B cell (primary cell): Measurements from ENCODE around the gene ATXN7L2. TPM values are rescaled to one million over a fixed set of nuclear protein-coding genes. Genes with fewer than 3 reads are reported as not detected.

ENCODE experiments used
- ATAC-seq: fragments of 200-7000 bp; cut with Tn5 transposase; one replicate; pipeline ENCODE4 v1.10.0; 2021; ENCODE audit warnings: low read depth, mild to moderate bottlenecking, moderate number of reproducible peaks, moderate library complexity
- CTCF ChIA-PET: fragments of 350-600 bp; sonication (Branson Sonifier 250); formaldehyde crosslinking; loops from one replicate; lab custom pipeline; 2021; ENCODE audit warnings: antibody characterized with exemption, inconsistent platforms; lab: Charles Lee
- POLR2A ChIA-PET: fragments of 350-600 bp; sonication (Branson Sonifier 250); formaldehyde crosslinking; loops from one replicate; lab custom pipeline; 2021; ENCODE audit warnings: antibody characterized with exemption; lab: Charles Lee
- DNase-seq: peaks from one replicate; pipeline ENCODE4 v3.0.0; 2013
- H2AFZ ChIP-seq: 2 replicates; pipeline ENCODE4 v1.6.1; 2012; ENCODE audit warnings: mild to moderate bottlenecking, low read depth, low read length; ENCODE audit not compliant: insufficient read depth, poor library complexity, severe bottlenecking
- H3K27ac ChIP-seq, 2 donors: 1 replicate in 1 of 2; 2 replicates in 1 of 2; pipeline ENCODE4 v1.5.1; 2012 to 2013; ENCODE audit warnings: low read length in 2 of 2, mild to moderate bottlenecking in 2 of 2, moderate library complexity in 1 of 2
- H3K27me3 ChIP-seq, 4 experiments: fragments of 200-600 bp in 1 of 4; sonication (generic) in 1 of 4; replicated peaks in 1 of 4; 1 replicate in 2 of 4; 2 replicates in 2 of 4; pipeline versions ENCODE4 v1.6.1 to v1.7.0; 2013 to 2016; ENCODE audit warnings: low read length in 3 of 4, mild to moderate bottlenecking in 2 of 4, mixed read lengths in 1 of 4, moderate library complexity in 1 of 4; ENCODE audit not compliant: insufficient read depth in 4 of 4, control insufficient read depth in 3 of 4; ENCODE audit errors: control extremely low read depth in 1 of 4
- H3K36me3 ChIP-seq, 2 experiments: replicated peaks in 1 of 2; 1 replicate in 1 of 2; 2 replicates in 1 of 2; pipeline versions ENCODE4 v1.6.1 to v1.7.1; 2013; ENCODE audit warnings: low read length in 1 of 2; ENCODE audit not compliant: insufficient read depth in 2 of 2, control insufficient read depth in 1 of 2; ENCODE audit errors: control extremely low read depth in 1 of 2, extremely low read depth in 1 of 2
- H3K4me1 ChIP-seq, 2 donors: fragments of 200-600 bp in 1 of 2; sonication (generic) in 1 of 2; 1 replicate in 1 of 2; 2 replicates in 1 of 2; pipeline versions ENCODE4 v1.5.1 to v1.6.1; 2013 to 2017; ENCODE audit warnings: low read length in 2 of 2; ENCODE audit not compliant: control insufficient read depth in 2 of 2, insufficient read depth in 2 of 2
- H3K4me2 ChIP-seq: replicated peaks from 2 replicates; pipeline ENCODE3; 2012; ENCODE audit warnings: mild to moderate bottlenecking, low read depth, low read length; ENCODE audit not compliant: poor library complexity, severe bottlenecking
- H3K4me3 ChIP-seq, 5 experiments: fragments of 200-600 bp in 1 of 5; sonication (generic) in 1 of 5; 1 replicate in 3 of 5; 2 replicates in 2 of 5; pipeline versions ENCODE4 v1.5.1 to v1.7.0; 2011 to 2016; ENCODE audit warnings: low read length in 4 of 5, mild to moderate bottlenecking in 4 of 5, low read depth in 2 of 5, control low read depth in 1 of 5, moderate library complexity in 1 of 5; ENCODE audit not compliant: insufficient read depth in 1 of 5; ENCODE audit errors: control extremely low read depth in 1 of 5, extremely low read depth in 1 of 5
- H3K79me2 ChIP-seq: fragments of 200-600 bp; sonication (generic); one replicate; pipeline ENCODE4 v1.6.0; 2016; ENCODE audit warnings: low read length; ENCODE audit not compliant: control insufficient read depth, insufficient read depth
- H3K9ac ChIP-seq: fragments of 200-600 bp; sonication (generic); 2 replicates; pipeline ENCODE4 v1.6.1; 2017; ENCODE audit warnings: mild to moderate bottlenecking, low read length, moderate library complexity
- H3K9me3 ChIP-seq, 3 donors: one replicate each; pipeline versions ENCODE4 v1.6.1 to v1.7.1; 2013; ENCODE audit warnings: low read length in 2 of 3; ENCODE audit not compliant: control insufficient read depth in 2 of 3, insufficient read depth in 1 of 3; ENCODE audit errors: control extremely low read depth in 1 of 3
- H4K20me1 ChIP-seq: 2 replicates; pipeline ENCODE4 v1.6.0; 2012; ENCODE audit warnings: mild to moderate bottlenecking, low read length; ENCODE audit not compliant: insufficient read depth, control insufficient read depth, poor library complexity, severe bottlenecking
- H3K27ac Mint-ChIP-seq: one replicate; pipeline ENCODE4 v1.8.0; 2021; ENCODE audit warnings: mixed read lengths
- H3K27me3 Mint-ChIP-seq: one replicate; pipeline ENCODE4 v1.8.0; 2021; ENCODE audit warnings: mixed read lengths
- H3K4me1 Mint-ChIP-seq: one replicate; pipeline ENCODE4 v1.8.0; 2021; ENCODE audit warnings: mixed read lengths
- H3K4me3 Mint-ChIP-seq: one replicate; pipeline ENCODE4 v1.8.0; 2021; ENCODE audit warnings: mixed read lengths
- H3K9me3 Mint-ChIP-seq: one replicate; pipeline ENCODE4 v1.8.0; 2022; ENCODE audit warnings: mixed read lengths; ENCODE audit not compliant: insufficient read depth
- EZH2 ChIP-seq: IDR thresholded peaks from 2 replicates; pipeline ENCODE4 v1.6.1; 2012; ENCODE audit warnings: borderline replicate concordance, low read depth, mild to moderate bottlenecking, moderate library complexity, low read length; ENCODE audit not compliant: insufficient read depth, poor library complexity, severe bottlenecking
- WGBS: methylation state at CpG from one replicate; pipeline ENCODE4 v1.1.5; 2013; ENCODE audit warnings: missing lambda C conversion rate; ENCODE audit not compliant: insufficient coverage; 5-methylcytosine and 5-hydroxymethylcytosine counted together
- intact Hi-C: fragments of 100-400 bp; cut with micrococcal nuclease; formaldehyde crosslinking; loops from one replicate; pipeline ENCODE4 v1.10.0; 2022
- polyA plus RNA-seq: library from polyadenylated mRNA; depleted of rRNA; stranded (reverse); fragments of >200 nt; gene quantifications from 2 replicates; pipeline ENCODE4 v1.2.3, GENCODE V29; 2012
- total RNA-seq, 2 donors: library from RNA; stranded (reverse); fragments of 120-200 nt in 1 of 2; gene quantifications; 1 replicate in 1 of 2; 2 replicates in 1 of 2; pipeline versions ENCODE4 v1.2.3 to v1.2.4, GENCODE V29; 2013 to 2022
- TF ChIP-seq, protein P1 (sequence below): fragments of 200-600 bp; IDR thresholded peaks from one replicate; pipeline ENCODE4 v1.8.0; 2022; ENCODE audit warnings: antibody characterized with exemption, mild to moderate bottlenecking

Gene ATXN7L2
- total and polyA plus RNA-seq, 2 donors (not counting 1 experiment from before 2014, with no cell fraction given) = 10.9 to 12.4 TPM

GRCh38 chr1:109488696-109489095 is 5.0 kb downstream of the ATXN7L2 start:
- H4K20me1 ChIP-seq = no peaks in the 10 kb centered on the region
- ChIA-PET CTCF (interaction anchor here (0.8 to 37.9 kb wide), 3 partner anchors 9 to 57 kb away, joined by 3 to 926 read pairs (median 3); partner anchors contain the start of gene GPR61), POLR2A (no interaction called here)
- peaks cover 0 to 27% of the 10 kb centered on the region in 2 experiments for H3K36me3 ChIP-seq
- H3K27ac Mint-ChIP-seq = no peak overlapping the region
- H3K4me1 Mint-ChIP-seq = peaks cover 23% of the 10 kb centered on the region
- H3K4me3 Mint-ChIP-seq = no peak overlapping the region
- H3K27ac ChIP-seq = no peak overlapping the region
- H3K9me3 ChIP-seq = no peaks in the 10 kb centered on the region
- ATAC-seq (no peak), DNase-seq (no peak)
- peaks cover 31% of the 10 kb centered on the region for H3K79me2 ChIP-seq
- no peak overlapping the region for H3K9ac ChIP-seq
- H3K4me1 ChIP-seq = peaks cover 13 to 29% of the 10 kb centered on the region in 2 donors
- H3K4me3 ChIP-seq = no peak overlapping the region
- no peaks in the 10 kb centered on the region for H3K27me3 ChIP-seq
- H2AFZ ChIP-seq = no peak overlapping the region
- TF ChIP-seq, protein P1, sequence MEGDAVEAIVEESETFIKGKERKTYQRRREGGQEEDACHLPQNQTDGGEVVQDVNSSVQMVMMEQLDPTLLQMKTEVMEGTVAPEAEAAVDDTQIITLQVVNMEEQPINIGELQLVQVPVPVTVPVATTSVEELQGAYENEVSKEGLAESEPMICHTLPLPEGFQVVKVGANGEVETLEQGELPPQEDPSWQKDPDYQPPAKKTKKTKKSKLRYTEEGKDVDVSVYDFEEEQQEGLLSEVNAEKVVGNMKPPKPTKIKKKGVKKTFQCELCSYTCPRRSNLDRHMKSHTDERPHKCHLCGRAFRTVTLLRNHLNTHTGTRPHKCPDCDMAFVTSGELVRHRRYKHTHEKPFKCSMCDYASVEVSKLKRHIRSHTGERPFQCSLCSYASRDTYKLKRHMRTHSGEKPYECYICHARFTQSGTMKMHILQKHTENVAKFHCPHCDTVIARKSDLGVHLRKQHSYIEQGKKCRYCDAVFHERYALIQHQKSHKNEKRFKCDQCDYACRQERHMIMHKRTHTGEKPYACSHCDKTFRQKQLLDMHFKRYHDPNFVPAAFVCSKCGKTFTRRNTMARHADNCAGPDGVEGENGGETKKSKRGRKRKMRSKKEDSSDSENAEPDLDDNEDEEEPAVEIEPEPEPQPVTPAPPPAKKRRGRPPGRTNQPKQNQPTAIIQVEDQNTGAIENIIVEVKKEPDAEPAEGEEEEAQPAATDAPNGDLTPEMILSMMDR = no peak
- TF ChIP-seq EZH2 = no peak
- no peak overlapping the region for H3K4me2 ChIP-seq
- intact Hi-C loops = loop anchor here (10.0 kb wide), 1 partner anchor 166 kb away; the partner anchor contains the start of gene GSTM4
- H3K9me3 Mint-ChIP-seq = no peaks in the 10 kb centered on the region
- no peaks in the 10 kb centered on the region for H3K27me3 Mint-ChIP-seq
- 100% methylated on average over 8 of the region's 12 CpGs for WGBS
